Dendritic cell treated with granulocyte-macrophage colony-stimulating factor and Interleukin-4, amounts not matched to agents 40 ng/mL and 50 ng/mL, for 4 days (primary cell): ENCODE measurements around the gene JSRP1.

ENCODE experiments used
- H3K27ac Mint-ChIP-seq: one replicate; pipeline ENCODE4 v1.8.0; 2022; ENCODE audit warnings: mild to moderate bottlenecking, mixed read lengths
- H3K27me3 Mint-ChIP-seq: one replicate; pipeline ENCODE4 v1.8.0; 2022; ENCODE audit warnings: mild to moderate bottlenecking, mixed read lengths
- H3K36me3 Mint-ChIP-seq: one replicate; pipeline ENCODE4 v1.8.0; 2022; ENCODE audit warnings: low read depth, mixed read lengths
- H3K4me1 Mint-ChIP-seq: one replicate; pipeline ENCODE4 v1.8.0; 2022; ENCODE audit warnings: low read depth, mixed read lengths
- H3K4me3 Mint-ChIP-seq: one replicate; pipeline ENCODE4 v1.8.0; 2022; ENCODE audit warnings: mild to moderate bottlenecking, moderate library complexity, mixed read lengths
- H3K9me3 Mint-ChIP-seq: one replicate; pipeline ENCODE4 v1.8.0; 2022; ENCODE audit warnings: mixed read lengths
- intact Hi-C: fragments of 100-400 bp; cut with micrococcal nuclease; formaldehyde crosslinking; loops from one replicate; pipeline ENCODE4 v1.15.0; 2022

Gene JSRP1

GRCh38 chr19:2230807-2231533 lies 25.2 kb downstream of the JSRP1 start:
- peaks cover 55% of the 10 kb centered on the region for H3K4me1 Mint-ChIP-seq
- no peak overlapping the region for H3K4me3 Mint-ChIP-seq
- intact Hi-C loops, result no loop called here
- H3K27me3 Mint-ChIP-seq, result no peaks in the 10 kb centered on the region
- no peak overlapping the region for H3K27ac Mint-ChIP-seq
- no peaks in the 10 kb centered on the region for H3K9me3 Mint-ChIP-seq
- peaks cover 99% of the 10 kb centered on the region for H3K36me3 Mint-ChIP-seq

DNA sequence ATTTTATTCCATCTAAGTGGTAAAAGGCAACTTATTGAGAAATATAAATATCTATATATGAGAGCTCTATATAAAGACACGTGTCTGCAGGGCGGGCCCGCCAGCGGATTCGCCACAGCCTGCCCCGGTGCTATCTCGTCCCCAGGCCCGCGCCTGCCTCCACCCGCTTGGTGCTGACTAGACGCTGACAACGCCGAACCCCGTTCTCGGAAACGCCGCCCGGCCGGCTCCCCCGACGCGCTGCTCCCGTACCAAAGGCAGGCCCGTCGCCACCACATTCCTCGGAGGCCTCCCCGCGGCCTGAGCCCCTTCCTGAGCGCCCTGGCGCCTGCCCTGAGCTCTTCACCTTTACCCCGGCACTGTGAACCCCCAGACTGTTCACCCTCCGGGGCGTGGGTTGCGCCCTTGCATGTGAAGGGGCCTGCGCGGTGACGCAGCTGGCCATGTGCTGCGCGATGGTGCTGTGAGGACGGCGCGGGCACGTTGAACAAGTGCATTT lies 26.1 kb downstream of the JSRP1 start:
- H3K27me3 Mint-ChIP-seq, result no peaks in the 10 kb centered on the region
- no peak overlapping the region for H3K27ac Mint-ChIP-seq
- H3K4me3 Mint-ChIP-seq, result no peak overlapping the region
- H3K36me3 Mint-ChIP-seq, result peaks cover 99% of the 10 kb centered on the region
- H3K9me3 Mint-ChIP-seq, result no peaks in the 10 kb centered on the region
- peaks cover 50% of the 10 kb centered on the region for H3K4me1 Mint-ChIP-seq
- intact Hi-C loops, result no loop called here

DNA sequence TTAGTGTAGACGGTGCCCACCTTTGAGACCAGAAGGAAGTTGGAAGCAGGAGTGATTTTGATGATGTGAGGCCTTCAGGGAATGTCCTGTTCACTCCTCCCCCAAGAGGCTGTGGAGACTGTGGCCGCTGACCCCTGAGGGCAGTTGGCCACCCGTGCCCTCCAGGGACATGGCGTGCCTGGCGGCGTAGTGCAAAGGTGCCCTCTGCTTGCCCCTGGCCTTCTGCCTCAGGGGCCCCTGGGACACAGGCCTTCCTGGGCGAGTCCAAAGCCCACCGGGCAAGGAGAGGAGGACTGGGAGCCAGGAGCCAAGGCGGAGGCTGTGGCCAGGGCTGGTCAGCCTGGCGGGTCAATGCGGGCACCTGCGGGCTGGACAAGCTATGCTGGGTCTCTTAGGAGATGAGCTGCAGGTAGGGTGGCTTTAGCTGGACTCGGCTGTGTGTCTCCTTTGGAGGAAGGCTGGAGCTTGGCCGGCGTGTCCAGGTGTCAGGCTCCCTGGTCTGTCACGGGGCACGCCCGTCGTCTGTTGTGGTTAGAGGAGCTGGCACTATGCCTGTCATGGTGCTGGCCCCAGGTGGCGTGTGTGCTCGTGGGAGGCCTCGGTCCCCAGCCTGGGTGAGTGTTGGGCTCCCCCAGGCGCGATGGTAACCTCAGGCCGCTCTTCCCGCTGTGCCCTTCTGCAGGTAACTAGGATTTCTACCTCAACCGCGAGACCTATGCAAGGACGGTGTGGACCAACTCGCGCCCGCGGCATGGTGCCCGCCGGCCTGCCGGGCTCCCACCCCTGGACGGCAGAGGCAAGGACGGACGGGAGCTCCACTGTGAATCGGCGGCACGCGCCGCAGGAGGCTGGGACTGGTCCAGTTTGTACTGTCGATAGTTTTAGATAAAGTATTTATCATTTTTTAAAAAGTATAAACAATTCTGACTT lies 26.8 kb downstream of the JSRP1 start:
- intact Hi-C loops, result no loop called here
- Mint-ChIP-seq H3K4me1 (peaks cover 43% of the 10 kb centered on the region), H3K4me3 (no peak overlapping the region), H3K9me3 (no peaks in the 10 kb centered on the region), H3K27ac (no peak overlapping the region), H3K36me3 (peaks cover 100% of the 10 kb centered on the region), H3K27me3 (no peaks in the 10 kb centered on the region)

- Mint-ChIP-seq H3K4me1 (peaks cover 35% of the 10 kb centered on the region), H3K27ac (no peak overlapping the region), H3K27me3 (no peaks in the 10 kb centered on the region), H3K36me3 (peaks cover 100% of the 10 kb centered on the region), H3K9me3 (no peaks in the 10 kb centered on the region), H3K4me3 (no peak overlapping the region)
- intact Hi-C loops, result no loop called here
Measured at GRCh38 chr19:2228157-2229030, 27.8 kb downstream of the JSRP1 start.

DNA sequence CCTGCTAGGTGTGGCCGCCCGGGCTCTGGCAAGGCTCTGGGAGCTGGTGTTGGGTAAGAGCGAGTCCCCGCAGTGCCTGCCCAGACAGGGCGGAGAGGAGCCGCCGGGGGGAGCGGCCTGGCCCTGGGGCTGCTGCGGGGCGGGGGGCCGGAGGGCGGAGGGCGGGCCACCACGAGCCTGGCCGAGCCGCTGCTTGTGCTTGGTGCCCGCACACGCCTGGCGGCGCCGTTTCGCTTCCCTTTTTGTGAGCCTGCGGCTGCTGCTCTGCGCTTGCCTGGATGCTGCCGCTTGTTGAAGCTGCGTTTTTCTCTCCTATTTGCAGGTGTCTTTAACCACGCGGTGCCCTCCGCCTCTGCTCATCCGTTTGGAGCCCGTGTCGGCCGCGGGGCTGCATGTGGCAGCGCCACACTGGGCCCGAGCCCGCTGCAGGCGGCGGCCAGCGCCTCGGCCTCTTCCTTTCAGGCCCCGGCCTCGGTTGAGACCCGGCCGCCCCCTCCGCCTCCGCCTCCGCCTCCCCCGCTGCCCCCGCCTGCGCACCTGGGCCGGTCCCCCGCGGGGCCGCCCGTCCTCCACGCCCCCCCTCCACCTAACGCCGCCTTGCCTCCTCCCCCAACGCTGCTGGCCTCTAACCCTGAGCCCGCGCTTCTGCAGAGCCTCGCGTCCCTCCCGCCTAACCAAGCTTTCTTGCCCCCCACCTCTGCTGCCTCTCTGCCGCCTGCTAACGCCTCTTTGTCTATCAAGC lies 28.6 kb downstream of the JSRP1 start:
- Mint-ChIP-seq H3K27me3 (no peaks in the 10 kb centered on the region), H3K36me3 (peaks cover 100% of the 10 kb centered on the region), H3K4me3 (no peak overlapping the region), H3K4me1 (peaks cover 33% of the 10 kb centered on the region), H3K27ac (peak overlapping the region; percentile 37), H3K9me3 (no peaks in the 10 kb centered on the region)
- intact Hi-C loops, result no loop called here

DNA sequence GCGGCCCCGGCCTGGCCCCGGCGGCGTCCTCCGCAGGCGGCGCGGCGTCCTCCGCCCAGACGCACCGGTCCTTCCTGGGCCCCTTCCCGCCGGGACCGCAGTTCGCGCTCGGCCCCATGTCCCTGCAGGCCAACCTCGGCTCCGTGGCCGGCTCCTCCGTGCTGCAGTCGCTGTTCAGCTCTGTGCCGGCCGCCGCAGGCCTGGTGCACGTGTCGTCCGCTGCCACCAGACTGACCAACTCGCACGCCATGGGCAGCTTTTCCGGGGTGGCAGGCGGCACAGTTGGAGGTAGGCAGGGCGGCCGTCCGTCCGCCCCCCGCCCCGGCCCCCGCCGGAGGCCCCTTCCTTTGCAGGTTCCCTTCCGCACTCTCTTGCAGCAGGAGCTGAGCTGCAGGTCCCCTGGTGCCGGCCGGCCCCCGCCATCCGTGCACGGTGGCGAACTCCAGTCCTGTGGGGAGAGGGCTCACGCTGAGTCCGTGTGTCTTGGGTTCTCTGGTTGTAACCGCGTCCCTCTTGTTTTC lies 29.3 kb downstream of the JSRP1 start:
- peaks cover 100% of the 10 kb centered on the region for H3K36me3 Mint-ChIP-seq
- H3K27ac Mint-ChIP-seq, result peak overlapping the region; percentile 37
- peaks cover 26% of the 10 kb centered on the region for H3K4me1 Mint-ChIP-seq

GRCh38 chr19:2226051-2226839 lies 30.0 kb downstream of the JSRP1 start:
- H3K27me3 Mint-ChIP-seq, result no peaks in the 10 kb centered on the region
- H3K4me1 Mint-ChIP-seq, result peaks cover 20% of the 10 kb centered on the region
- H3K4me3 Mint-ChIP-seq, result no peak overlapping the region
- no peaks in the 10 kb centered on the region for H3K9me3 Mint-ChIP-seq
- peaks cover 100% of the 10 kb centered on the region for H3K36me3 Mint-ChIP-seq
- H3K27ac Mint-ChIP-seq, result peak overlapping the region; percentile 20
- intact Hi-C loops, result no loop called here

More for the DNA sequence above, 29.3 kb downstream of the JSRP1 start:
- Mint-ChIP-seq H3K27me3 (no peaks in the 10 kb centered on the region), H3K9me3 (no peaks in the 10 kb centered on the region), H3K4me3 (no peak overlapping the region)
- intact Hi-C loops, result no loop called here

DNA sequence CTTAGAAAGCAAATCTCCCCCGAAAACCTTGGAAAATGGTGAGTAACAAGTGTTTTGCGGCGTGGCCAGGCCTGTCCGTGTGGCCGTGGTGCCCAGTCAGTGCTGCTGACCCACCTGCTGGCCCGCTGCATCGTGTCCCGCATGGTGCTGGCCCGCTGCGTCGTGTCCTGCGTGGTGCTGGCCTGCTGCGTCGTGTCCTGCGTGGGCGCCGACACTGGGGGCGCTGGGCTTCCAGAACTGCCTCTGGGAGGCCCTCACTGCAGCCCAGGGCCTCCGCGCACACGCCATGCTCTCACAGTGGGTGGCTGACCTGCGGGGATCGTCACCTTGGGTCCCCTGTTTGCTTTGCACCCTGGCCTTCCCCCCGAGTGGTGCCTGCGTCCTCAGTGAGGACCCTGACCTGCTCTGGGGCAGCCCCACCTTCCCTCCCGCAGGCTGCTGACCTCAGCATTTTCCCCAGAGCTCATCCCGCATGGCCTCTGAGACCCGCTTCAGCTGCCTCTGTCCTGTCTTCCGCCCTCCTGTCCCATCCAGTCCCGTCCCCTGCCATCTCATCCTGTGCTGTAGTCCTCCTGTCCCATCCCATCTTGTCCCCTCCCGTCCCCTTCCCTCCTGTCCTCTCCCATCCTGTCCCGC lies 30.7 kb downstream of the JSRP1 start:
- peaks cover 14% of the 10 kb centered on the region for H3K4me1 Mint-ChIP-seq
- H3K36me3 Mint-ChIP-seq, result peaks cover 100% of the 10 kb centered on the region
- peak overlapping the region; percentile 20 for H3K27ac Mint-ChIP-seq
- intact Hi-C loops, result no loop called here
- H3K9me3 Mint-ChIP-seq, result no peaks in the 10 kb centered on the region
- H3K27me3 Mint-ChIP-seq, result no peaks in the 10 kb centered on the region
- H3K4me3 Mint-ChIP-seq, result no peak overlapping the region

DNA sequence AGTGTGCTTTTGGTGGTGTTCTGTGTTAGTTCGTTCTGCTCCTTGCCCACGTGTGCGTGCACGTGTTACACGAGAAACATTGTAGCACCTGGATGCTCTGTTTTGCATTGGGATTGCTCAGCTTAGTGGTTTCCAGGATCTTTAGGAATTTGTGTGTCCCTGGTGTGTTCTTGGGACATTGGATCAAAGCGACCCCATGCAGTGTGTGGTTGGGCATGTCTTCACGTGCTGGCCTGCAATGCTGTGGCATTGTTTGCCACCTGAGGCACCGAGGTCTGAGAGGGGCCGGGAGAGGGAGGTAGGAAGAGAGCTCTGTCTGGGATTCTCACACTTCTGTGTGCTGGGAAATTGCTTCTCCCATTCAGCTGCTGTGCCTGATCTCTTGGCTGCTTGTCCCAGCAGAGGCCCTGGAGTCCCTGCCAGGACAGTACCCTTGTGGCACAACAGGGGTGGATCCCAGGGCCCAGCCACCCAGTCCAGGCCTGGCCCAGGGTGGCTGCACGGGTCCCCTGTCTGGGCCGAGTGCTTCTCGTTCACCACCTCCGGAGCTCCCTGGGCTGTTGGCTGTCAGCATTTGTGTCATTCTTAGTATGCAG lies 31.4 kb downstream of the JSRP1 start:
- intact Hi-C loops, result no loop called here
- Mint-ChIP-seq H3K36me3 (peaks cover 100% of the 10 kb centered on the region), H3K9me3 (no peaks in the 10 kb centered on the region), H3K4me3 (no peak overlapping the region), H3K27ac (no peak overlapping the region), H3K4me1 (peaks cover 14% of the 10 kb centered on the region), H3K27me3 (no peaks in the 10 kb centered on the region)

DNA sequence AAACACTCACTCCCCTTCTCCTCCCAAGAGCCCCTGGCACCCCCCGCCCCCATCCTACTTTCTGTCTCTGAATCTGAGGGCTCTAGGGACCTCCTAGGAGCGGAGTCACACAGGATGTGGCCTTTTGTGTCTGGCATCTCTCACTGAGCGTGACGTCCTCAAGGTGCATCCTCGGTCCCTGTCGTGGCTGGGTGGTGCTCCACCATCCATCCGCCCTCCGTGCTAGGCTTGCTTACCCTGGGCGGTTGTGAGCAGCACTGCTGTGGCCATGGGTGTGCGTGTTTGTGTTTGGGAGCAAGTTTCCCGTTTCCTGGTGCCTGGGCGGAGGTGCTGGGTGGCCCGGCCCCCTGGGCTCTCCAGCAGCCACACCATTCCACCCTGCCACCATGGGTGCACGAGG lies 32.3 kb downstream of the JSRP1 start:
- Mint-ChIP-seq H3K4me3 (no peak overlapping the region), H3K36me3 (peaks cover 100% of the 10 kb centered on the region), H3K9me3 (no peaks in the 10 kb centered on the region), H3K27ac (no peak overlapping the region), H3K4me1 (peaks cover 14% of the 10 kb centered on the region), H3K27me3 (no peaks in the 10 kb centered on the region)
- intact Hi-C loops, result no loop called here

DNA sequence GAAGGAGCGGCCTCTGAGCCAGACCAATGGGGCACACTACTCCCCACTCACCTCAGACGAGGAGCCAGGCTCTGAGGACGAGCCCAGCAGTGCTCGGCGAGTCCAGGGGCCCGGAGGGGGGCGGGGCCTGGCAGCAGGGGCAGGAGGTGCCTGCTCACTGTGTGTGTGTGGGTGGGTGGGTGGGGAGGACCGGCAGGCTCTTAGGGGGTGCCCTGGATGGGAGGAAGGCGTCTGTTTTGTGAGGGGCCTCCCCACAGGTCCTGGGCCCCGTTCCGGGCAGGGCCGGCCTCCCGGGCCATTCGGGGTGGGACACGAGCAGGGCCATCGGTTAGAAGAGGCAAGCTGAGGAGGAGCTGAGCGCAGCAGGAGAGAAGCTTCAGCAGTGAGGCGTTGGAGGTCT lies 32.8 kb downstream of the JSRP1 start:
- no peaks in the 10 kb centered on the region for H3K9me3 Mint-ChIP-seq
- intact Hi-C loops, result no loop called here
- no peak overlapping the region for H3K27ac Mint-ChIP-seq
- H3K4me3 Mint-ChIP-seq, result no peak overlapping the region
- peaks cover 100% of the 10 kb centered on the region for H3K36me3 Mint-ChIP-seq
- peaks cover 14% of the 10 kb centered on the region for H3K4me1 Mint-ChIP-seq
- no peaks in the 10 kb centered on the region for H3K27me3 Mint-ChIP-seq

DNA sequence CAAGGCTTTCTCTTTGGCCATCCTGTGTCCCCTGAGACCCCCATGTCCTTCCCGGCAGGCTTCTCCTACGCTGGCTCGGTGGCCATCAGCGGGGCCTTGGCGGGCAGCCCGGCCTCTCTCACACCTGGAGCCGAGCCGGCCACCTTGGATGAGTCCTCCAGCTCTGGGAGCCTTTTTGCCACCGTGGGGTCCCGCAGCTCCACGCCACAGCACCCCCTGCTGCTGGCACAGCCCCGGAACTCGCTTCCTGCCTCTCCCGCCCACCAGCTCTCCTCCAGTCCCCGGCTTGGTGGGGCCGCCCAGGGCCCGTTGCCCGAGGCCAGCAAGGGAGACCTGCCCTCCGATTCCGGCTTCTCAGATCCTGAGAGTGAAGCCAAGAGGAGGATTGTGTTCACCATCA lies 34.3 kb downstream of the JSRP1 start:
- Mint-ChIP-seq H3K36me3 (peaks cover 100% of the 10 kb centered on the region), H3K27ac (no peak overlapping the region), H3K9me3 (no peaks in the 10 kb centered on the region), H3K4me3 (no peak overlapping the region), H3K27me3 (no peaks in the 10 kb centered on the region), H3K4me1 (no peaks in the 10 kb centered on the region)
- intact Hi-C loops, result no loop called here
